Epithelial cell of proximal tubule (primary cell): ENCODE measurements around the gene PTPRT. TPM values are rescaled to one million over a fixed set of nuclear protein-coding genes. Genes with fewer than 3 reads are reported as not detected.

ENCODE experiments used
- DNase-seq: peaks from one replicate; pipeline ENCODE4 v3.0.0-alpha.2; 2011; ENCODE audit warnings: low read depth
- H3K4me3 ChIP-seq: 2 replicates; pipeline ENCODE4 v1.5.1; 2011; ENCODE audit warnings: low read depth, mild to moderate bottlenecking, low read length
- CTCF ChIP-seq: conservative IDR thresholded peaks from 2 replicates; pipeline ENCODE4 v1.5.1; 2012; ENCODE audit warnings: low read depth, mild to moderate bottlenecking, low read length
- total RNA-seq: library from RNA; depleted of rRNA; stranded (reverse); fragments of >200 nt; gene quantifications from 2 replicates; pipeline ENCODE4 v1.2.3, GENCODE V29; 2015

The PTPRT gene
- total RNA-seq, 1 donor from 2014 or later, result not detected

- TF ChIP-seq CTCF, result no peak
- no peak for DNase-seq
- no peak overlapping the region for H3K4me3 ChIP-seq
Observed at GRCh38 chr20:42125426-42125825, 1064.3 kb downstream of the PTPRT start.

- DNase-seq, result no peak
- no peak overlapping the region for H3K4me3 ChIP-seq
- no peak for TF ChIP-seq CTCF
Observed at GRCh38 chr20:42123981-42124473, 1065.7 kb downstream of the PTPRT start.

- no peak for TF ChIP-seq CTCF
- DNase-seq, result no peak
Observed at GRCh38 chr20:42118409-42119125, 1071.1 kb downstream of the PTPRT start.

GRCh38 chr20:42118001-42118400, 1071.7 kb downstream of the PTPRT start:
- DNase-seq, result no peak
- no peak for TF ChIP-seq CTCF
- H3K4me3 ChIP-seq, result no peak overlapping the region

More at GRCh38 chr20:42118409-42119125, 1071.1 kb downstream of the PTPRT start:
- no peak overlapping the region for H3K4me3 ChIP-seq

GRCh38 chr20:42113236-42113635, 1076.5 kb downstream of the PTPRT start:
- no peak for TF ChIP-seq CTCF
- no peak for DNase-seq

GRCh38 chr20:42112161-42112560, 1077.5 kb downstream of the PTPRT start:
- no peak for DNase-seq
- TF ChIP-seq CTCF, result no peak

More at GRCh38 chr20:42113236-42113635, 1076.5 kb downstream of the PTPRT start:
- H3K4me3 ChIP-seq, result no peak overlapping the region

GRCh38 chr20:42111349-42111748, 1078.4 kb downstream of the PTPRT start:
- no peak for DNase-seq
- no peak overlapping the region for H3K4me3 ChIP-seq
- no peak for TF ChIP-seq CTCF

More at GRCh38 chr20:42112161-42112560, 1077.5 kb downstream of the PTPRT start:
- no peak overlapping the region for H3K4me3 ChIP-seq
